KG1 (cell line): ENCODE results near the gene C1orf216.
"Not testable (repeated sequence)": the region's sequence is repeated elsewhere in the genome, so short reads cannot be mapped to it uniquely, and the experiment has no call there.

Experiments used
- DNase-seq: peaks from one replicate; lab custom pipeline; 2025; lab: John Stamatoyannopoulos, UW

Gene C1orf216

GRCh38 chr1:35706846-35707600 is 11.7 kb downstream of the C1orf216 start:
- DNase-seq = no peak

GRCh38 chr1:35702508-35702907 is 16.2 kb downstream of the C1orf216 start:
- no peak for DNase-seq

DNA sequence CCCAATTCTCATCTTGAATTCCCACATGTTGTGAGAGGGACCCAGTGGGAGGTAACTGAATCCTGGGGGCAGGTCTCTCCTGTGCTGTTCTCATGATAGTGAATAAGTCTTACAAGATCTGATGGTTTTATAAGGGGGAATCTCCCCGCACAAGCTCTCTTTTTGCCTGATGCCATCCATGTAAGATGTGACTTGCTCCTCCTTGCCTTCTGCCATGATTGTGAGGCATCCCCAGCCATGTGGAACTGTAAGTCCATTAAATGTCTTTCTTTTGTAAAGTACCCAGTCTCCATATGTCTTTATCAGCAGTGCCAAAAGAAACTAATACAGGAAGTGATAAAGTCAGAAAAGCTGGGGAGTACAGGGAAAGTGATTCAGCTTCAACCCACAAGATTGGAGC is 19.5 kb downstream of the C1orf216 start:
- not testable (repeated sequence) for DNase-seq

DNA sequence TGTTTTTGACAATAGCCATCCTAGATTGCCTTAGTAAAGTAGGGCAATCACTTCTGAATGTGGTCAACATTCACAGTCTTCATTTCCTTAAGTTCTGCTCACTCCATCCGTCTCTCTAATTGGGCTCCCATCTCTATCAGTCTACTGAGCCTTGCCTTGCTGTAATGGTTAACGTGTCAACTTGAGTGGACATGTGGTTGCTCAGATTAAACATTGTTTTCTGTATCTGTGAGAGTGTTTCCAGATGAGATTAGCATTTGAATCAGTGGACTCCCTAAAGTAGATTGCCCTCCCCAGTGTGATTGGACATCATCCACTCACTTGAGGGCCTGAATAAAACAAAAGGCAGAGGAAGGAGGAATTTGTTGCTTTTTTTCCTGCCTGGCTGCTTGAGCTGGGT is 26.4 kb downstream of the C1orf216 start:
- DNase-seq = no peak

GRCh38 chr1:35691571-35692220 is 27.0 kb downstream of the C1orf216 start:
- no peak for DNase-seq

- no peak for DNase-seq
These were observed 27.6 kb downstream of the C1orf216 start for GRCh38 chr1:35691080-35691479.

DNA sequence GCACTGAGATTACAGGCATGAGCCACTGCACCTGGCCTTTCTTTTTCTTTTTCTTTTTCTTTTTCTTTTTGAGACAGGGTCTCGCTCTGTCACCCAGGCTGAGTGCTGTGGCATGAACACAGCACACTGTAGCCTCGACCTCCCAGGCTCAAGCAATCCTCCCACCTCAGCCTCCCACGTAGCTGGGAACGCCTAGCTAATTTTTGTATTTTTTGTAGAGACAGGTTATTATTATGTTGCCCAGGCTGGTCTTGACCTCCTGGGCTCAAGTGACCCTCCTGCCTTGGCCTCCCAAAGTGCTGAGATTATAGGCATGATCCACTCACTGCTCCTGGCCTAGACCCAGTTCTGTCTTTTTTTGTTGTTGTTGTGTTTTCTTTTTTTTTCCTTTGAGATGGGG is 28.6 kb downstream of the C1orf216 start:
- DNase-seq = not testable (repeated sequence)

DNA sequence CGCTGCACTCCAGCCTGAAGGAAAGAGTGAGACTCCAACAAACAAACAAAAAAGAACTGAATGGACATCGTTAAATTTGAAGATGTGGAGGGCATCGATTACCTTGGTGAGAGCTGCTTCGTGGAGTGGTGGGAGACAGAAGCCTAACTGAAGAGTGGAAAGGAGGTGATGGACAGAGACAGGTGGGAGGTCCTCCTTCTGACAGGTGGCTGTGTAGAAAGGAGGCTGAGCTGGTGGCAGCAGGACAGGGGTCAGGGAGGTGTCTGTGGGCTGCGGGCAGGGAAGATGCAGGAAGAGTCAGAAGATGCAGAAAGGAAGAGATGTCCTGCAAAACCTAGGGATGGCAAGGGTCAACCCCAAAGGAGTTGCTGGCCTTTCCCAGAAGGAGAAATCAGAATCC is 30.5 kb downstream of the C1orf216 start:
- no peak for DNase-seq

- no peak for DNase-seq
These were observed 35.7 kb downstream of the C1orf216 start for GRCh38 chr1:35683012-35683411.

DNA sequence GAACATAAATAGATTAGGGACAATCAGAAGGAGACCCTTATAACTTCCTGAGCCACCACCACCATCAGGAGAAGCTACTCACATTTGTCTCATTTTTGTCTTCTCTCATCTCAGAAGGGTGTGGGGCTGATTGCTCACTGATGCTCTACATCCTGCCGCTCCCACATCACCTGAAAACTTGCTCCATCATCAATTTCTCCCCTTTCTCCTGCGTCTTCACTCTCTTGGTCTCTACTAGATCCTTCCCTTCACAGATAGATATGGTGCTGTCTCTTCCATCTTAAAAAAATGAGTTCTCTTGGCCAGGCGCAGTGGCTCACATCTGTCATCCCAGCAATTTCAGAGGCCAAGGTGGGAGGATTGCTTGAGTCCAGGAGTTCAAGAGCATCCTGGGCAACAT is 38.4 kb downstream of the C1orf216 start:
- no peak for DNase-seq

- no peak for DNase-seq
These were observed 42.9 kb downstream of the C1orf216 start for GRCh38 chr1:35675773-35676172.

DNA sequence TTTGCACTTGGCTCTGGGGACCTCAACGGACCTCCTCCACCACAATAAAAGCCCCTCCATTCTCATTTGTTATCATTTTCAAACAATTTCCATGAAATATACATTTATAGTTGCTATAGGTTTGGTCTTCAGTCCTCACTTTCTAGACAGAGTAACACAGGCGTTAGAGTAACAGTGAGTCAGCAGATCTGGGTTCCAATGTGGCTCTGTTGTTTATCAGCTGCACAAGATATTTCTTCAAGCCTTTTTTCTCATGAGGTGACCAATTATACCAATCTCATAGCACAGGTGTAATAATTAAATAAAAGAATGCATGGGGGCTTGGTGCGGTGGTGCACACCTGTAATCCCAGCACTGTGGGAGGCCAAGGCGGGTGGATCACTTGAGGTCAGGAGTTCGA is 44.6 kb downstream of the C1orf216 start:
- no peak for DNase-seq

DNA sequence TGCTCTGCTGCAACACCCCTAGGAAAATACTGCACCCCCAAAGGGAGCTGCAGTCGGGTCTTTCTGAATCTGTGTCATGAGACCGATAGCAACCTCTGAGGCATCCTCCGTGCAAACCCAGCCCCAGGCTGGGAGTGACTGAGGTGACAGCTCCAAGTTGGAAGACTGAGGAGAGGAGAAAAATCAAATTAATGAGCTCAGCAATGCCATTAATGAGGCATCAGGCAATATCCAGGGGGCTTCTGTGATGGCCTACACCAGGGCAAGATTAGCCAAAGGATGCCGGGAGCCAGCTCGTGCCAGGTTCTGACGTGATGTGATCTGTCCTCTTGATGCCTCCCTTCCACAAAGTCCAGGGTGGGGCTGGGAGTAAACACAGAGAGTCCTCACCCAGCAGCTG is 46.6 kb downstream of the C1orf216 start:
- DNase-seq = no peak

- DNase-seq = no peak
These were observed 50.2 kb downstream of the C1orf216 start for GRCh38 chr1:35668506-35668905.

GRCh38 chr1:35666916-35667315 is 51.8 kb downstream of the C1orf216 start:
- DNase-seq = no peak

- DNase-seq = no peak
These were observed 52.5 kb downstream of the C1orf216 start for GRCh38 chr1:35666216-35666615.
